ENCODE results near the gene TFF3.

TFF3 gene

DNA sequence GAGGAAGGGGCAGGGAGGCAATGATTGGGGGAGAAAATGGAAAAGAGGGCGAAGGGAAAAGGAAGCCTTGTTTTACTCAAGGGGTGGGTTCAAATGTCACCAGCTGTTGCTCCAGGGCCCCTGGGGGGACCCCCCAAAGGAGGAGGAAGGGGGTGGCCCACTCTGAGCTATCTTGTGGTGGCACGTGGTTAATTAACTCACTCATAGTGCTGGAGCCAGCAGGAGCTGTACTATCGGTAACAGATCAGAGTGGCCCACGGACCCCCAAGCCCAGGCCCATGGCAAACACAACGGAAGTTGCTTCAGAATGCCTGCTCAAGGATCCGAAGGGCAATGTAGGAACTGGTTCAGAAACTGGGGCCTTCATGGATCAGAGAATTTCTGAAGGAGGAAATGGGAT is 28.3 kb upstream of the TFF3 start:
- DNase-seq = no peak
- Histone ChIP-seq H3K9me2 (replicated peaks; ENCODE audit: insufficient read depth, low read length) (no peaks in the 10 kb centered on the region), H3K9ac (ENCODE audit: low read length) (no peak overlapping the region), H3K4me1 (ENCODE audit: low read length) (no peaks in the 10 kb centered on the region), H3K9me3 (replicated peaks; ENCODE audit: insufficient read depth, low read length) (no peaks in the 10 kb centered on the region), H4K20me1 (ENCODE audit: insufficient read depth, low read length) (no peaks in the 10 kb centered on the region), H3K36me3 (replicated peaks; ENCODE audit: insufficient read depth, low read length) (no peaks in the 10 kb centered on the region), H3K4me3 (ENCODE audit: low read length) (no peak overlapping the region), H3K27me3 (replicated peaks; ENCODE audit: insufficient read depth, low read length) (peaks cover 83% of the 10 kb centered on the region), H3K79me2 (ENCODE audit: low read length) (no peaks in the 10 kb centered on the region), H3F3A (ENCODE audit: insufficient read depth, low read length) (no peaks in the 10 kb centered on the region), H3K4me2 (ENCODE audit: low read depth, low read length) (no peak overlapping the region), H2AFZ (ENCODE audit: low read length) (no peak overlapping the region), H3K27ac (ENCODE audit: low read length) (no peak overlapping the region)
- TF ChIP-seq, protein P1, sequence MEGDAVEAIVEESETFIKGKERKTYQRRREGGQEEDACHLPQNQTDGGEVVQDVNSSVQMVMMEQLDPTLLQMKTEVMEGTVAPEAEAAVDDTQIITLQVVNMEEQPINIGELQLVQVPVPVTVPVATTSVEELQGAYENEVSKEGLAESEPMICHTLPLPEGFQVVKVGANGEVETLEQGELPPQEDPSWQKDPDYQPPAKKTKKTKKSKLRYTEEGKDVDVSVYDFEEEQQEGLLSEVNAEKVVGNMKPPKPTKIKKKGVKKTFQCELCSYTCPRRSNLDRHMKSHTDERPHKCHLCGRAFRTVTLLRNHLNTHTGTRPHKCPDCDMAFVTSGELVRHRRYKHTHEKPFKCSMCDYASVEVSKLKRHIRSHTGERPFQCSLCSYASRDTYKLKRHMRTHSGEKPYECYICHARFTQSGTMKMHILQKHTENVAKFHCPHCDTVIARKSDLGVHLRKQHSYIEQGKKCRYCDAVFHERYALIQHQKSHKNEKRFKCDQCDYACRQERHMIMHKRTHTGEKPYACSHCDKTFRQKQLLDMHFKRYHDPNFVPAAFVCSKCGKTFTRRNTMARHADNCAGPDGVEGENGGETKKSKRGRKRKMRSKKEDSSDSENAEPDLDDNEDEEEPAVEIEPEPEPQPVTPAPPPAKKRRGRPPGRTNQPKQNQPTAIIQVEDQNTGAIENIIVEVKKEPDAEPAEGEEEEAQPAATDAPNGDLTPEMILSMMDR (IDR thresholded peaks at IDR 0.05; ENCODE audit: low read length) = no peak
- no peak for TF ChIP-seq EZH2 (optimal IDR thresholded peaks at IDR 0.05; ENCODE audit: low read depth, low read length)
- TF ChIP-seq EZH2phosphoT487 (IDR thresholded peaks at IDR 0.05; ENCODE audit: low read length) = no peak

DNA sequence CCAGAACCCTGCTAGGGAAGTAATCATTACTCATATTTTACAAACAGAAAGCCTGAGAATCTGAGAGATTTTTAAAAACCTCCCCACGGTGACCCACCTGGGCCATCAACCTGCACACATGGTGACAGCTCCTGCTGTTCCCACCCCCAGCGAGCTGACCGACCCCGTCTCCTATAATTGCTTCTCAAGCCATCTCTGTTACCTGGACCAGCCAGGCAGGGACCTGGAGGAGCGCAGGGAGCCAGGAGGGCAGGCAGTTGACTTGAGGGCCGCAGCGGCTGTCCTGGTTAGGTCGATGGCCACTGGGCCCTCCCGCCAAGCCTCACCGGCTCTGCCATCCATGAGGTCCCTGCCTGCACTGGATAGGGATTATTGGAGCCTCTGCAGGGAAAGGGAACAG is 27.9 kb upstream of the TFF3 start:
- H3K9me2 ChIP-seq (replicated peaks; ENCODE audit: insufficient read depth, low read length) = no peaks in the 10 kb centered on the region
- TF ChIP-seq EZH2phosphoT487 (IDR thresholded peaks at IDR 0.05; ENCODE audit: low read length) = no peak
- TF ChIP-seq, protein P1 (IDR thresholded peaks at IDR 0.05; ENCODE audit: low read length) = no peak
- no peak for TF ChIP-seq EZH2 (optimal IDR thresholded peaks at IDR 0.05; ENCODE audit: low read depth, low read length)
- H3K4me2 ChIP-seq (ENCODE audit: low read depth, low read length) = no peak overlapping the region
- H3K79me2 ChIP-seq (ENCODE audit: low read length) = no peaks in the 10 kb centered on the region
- no peaks in the 10 kb centered on the region for H3K4me1 ChIP-seq (ENCODE audit: low read length)
- no peak for DNase-seq
- no peaks in the 10 kb centered on the region for H3K9me3 ChIP-seq (replicated peaks; ENCODE audit: insufficient read depth, low read length)
- no peaks in the 10 kb centered on the region for H4K20me1 ChIP-seq (ENCODE audit: insufficient read depth, low read length)
- H3F3A ChIP-seq (ENCODE audit: insufficient read depth, low read length) = no peaks in the 10 kb centered on the region
- no peak overlapping the region for H3K27ac ChIP-seq (ENCODE audit: low read length)
- H3K27me3 ChIP-seq (replicated peaks; ENCODE audit: insufficient read depth, low read length) = peaks cover 83% of the 10 kb centered on the region
- no peak overlapping the region for H2AFZ ChIP-seq (ENCODE audit: low read length)
- no peaks in the 10 kb centered on the region for H3K36me3 ChIP-seq (replicated peaks; ENCODE audit: insufficient read depth, low read length)
- H3K4me3 ChIP-seq (ENCODE audit: low read length) = no peak overlapping the region
- H3K9ac ChIP-seq (ENCODE audit: low read length) = no peak overlapping the region

DNA sequence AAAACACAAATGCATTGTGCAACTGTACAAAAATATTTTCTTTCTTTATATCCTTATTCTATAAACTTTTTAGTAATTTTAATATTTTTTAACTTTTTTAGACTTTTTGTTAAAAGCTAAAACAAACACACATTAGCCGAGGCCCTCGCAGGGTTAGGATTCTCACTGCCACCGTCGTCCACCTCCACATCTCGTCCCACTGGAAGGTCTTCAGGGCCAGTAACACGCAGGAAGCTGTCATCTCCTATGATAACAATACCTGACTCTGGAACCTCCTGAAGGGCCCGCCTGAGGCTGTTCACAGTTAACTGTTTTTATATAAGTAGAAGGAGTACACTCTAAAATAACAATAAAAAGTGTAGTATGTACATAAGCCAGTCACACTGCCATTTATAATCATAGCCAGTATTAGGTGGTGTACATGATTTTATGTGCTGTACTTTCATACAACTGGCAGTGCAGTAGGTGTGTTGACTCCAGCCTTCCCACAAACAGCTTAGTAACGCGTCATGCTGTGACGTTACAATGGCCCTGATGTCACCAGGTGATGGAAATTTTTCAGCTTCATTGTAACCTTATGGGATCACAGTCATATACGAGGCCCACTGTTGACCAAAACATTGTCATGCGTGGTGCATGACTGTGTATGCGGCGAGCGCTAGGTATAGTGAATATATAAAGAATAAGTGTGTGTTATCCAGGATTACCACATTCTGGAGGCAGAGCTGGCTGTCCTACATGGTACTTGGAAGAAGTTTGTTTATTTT is 26.8 kb upstream of the TFF3 start:
- TF ChIP-seq EZH2phosphoT487 (IDR thresholded peaks at IDR 0.05; ENCODE audit: low read length) (no peak), EZH2 (optimal IDR thresholded peaks at IDR 0.05; ENCODE audit: low read depth, low read length) (no peak)
- TF ChIP-seq, protein P1 (IDR thresholded peaks at IDR 0.05; ENCODE audit: low read length) = no peak
- no peaks in the 10 kb centered on the region for H3K9me2 ChIP-seq (replicated peaks; ENCODE audit: insufficient read depth, low read length)
- H3K9me3 ChIP-seq (replicated peaks; ENCODE audit: insufficient read depth, low read length) = no peaks in the 10 kb centered on the region
- H3K9ac ChIP-seq (ENCODE audit: low read length) = no peak overlapping the region
- no peak overlapping the region for H3K4me2 ChIP-seq (ENCODE audit: low read depth, low read length)
- DNase-seq = no peak
- H3K36me3 ChIP-seq (replicated peaks; ENCODE audit: insufficient read depth, low read length) = no peaks in the 10 kb centered on the region
- no peak overlapping the region for H2AFZ ChIP-seq (ENCODE audit: low read length)
- no peak overlapping the region for H3K4me3 ChIP-seq (ENCODE audit: low read length)
- H3K4me1 ChIP-seq (ENCODE audit: low read length) = no peaks in the 10 kb centered on the region
- H3K79me2 ChIP-seq (ENCODE audit: low read length) = no peaks in the 10 kb centered on the region
- H4K20me1 ChIP-seq (ENCODE audit: insufficient read depth, low read length) = no peaks in the 10 kb centered on the region
- H3K27ac ChIP-seq (ENCODE audit: low read length) = no peak overlapping the region
- H3F3A ChIP-seq (ENCODE audit: insufficient read depth, low read length) = no peaks in the 10 kb centered on the region
- H3K27me3 ChIP-seq (replicated peaks; ENCODE audit: insufficient read depth, low read length) = peaks cover 83% of the 10 kb centered on the region

All from MM.1S (cell line).